HG02763 (cell line): ENCODE results near the gene DDA1.
"Not testable (repeated sequence)": the region's sequence is repeated elsewhere in the genome, so short reads cannot be mapped to it uniquely, and the experiment has no call there.

ENCODE experiments used
- ATAC-seq: cut with Tn5 transposase; IDR thresholded peaks from one replicate; pipeline ENCODE4 v1.9.1; 2021; ENCODE audit warnings: mild to moderate bottlenecking, moderate library complexity; ENCODE audit not compliant: unreplicated experiment

The DDA1 gene

DNA sequence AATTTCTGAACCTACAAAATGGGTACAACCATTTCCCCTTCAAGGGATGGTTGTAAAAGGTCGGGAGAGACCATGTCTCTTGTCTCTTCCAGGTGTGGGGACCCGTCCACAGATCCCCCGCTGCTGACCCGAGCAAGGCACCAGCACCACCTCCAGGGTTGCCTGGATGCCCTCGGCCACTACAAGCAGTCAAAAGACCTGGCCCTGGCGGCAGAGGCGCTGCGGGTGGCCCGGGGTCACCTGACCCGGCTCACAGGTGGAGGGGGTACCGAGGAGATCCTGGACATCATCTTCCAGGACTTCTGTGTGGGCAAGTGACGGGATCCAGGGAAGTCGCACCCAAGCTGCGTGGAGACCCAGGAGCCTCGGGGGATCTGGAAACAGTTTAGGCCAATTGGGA lies 32.0 kb downstream of the DDA1 start:
- ATAC-seq = no peak

DNA sequence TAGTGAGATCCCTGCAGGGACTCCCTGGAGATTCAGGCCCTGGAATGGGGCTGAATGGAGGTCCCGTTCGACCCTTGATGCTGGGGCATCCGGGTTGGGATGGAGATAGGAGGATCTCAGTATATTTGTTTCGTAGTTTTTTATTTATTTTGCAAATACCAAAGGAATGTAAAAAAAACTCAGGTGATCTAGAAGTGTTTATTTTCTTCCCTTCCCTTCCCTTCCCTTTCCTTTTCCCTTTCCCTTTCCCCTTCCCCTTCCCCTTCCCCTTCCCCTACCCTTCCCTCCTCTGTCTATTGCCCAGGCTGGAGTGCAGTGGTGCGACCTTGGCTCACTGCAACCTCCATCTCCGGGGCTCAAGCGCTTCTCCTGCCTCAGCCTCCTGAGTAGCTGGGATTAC lies 32.5 kb downstream of the DDA1 start:
- ATAC-seq = no peak

DNA sequence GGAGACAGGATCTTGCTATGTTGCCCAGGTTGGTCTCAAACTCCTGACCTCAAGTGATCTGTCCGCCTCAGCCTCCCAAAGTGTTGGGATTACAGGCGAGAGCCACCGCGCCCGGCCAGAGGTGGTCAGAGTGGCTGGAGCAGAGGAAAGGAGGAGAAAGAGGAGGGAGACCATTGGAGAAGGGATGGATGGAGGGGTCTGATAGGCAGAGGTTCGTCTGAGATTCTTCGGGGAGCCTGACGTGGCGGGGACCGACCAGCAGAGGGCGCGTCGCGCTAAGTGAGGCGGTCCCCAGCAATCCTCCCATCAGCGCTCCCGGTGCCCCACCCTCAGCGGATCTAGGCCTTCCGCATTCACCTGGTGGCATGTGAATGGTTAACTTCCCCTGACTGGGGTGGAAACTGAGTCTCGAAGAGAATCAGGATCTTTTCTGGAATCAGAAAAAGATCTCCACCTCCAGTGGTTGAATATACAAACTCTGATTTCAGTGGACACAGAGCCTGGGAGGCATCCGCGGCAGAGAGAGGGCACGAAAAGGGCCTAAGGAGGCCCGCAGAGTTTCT lies 36.8 kb downstream of the DDA1 start:
- no peak for ATAC-seq

DNA sequence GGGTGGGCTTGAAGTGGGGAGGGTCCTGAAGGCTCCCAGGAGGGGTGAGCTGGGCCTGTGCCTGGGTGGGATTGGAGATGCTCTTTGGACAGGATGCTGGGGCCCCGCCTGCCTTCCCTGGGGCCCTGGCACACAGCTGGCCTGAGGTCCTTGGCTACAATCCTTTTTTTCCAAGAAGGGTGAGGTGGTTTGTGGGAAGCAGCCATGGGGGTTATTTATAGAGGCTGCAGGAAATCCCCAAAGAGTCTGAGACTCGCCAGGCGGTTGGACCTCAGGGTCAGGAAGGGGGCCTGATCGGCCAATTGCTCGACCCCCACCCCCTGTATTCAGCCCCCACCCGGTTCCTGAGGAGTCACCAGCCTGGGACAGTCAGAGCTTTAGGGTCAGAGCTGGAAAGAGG lies 38.0 kb downstream of the DDA1 start:
- ATAC-seq = no peak

DNA sequence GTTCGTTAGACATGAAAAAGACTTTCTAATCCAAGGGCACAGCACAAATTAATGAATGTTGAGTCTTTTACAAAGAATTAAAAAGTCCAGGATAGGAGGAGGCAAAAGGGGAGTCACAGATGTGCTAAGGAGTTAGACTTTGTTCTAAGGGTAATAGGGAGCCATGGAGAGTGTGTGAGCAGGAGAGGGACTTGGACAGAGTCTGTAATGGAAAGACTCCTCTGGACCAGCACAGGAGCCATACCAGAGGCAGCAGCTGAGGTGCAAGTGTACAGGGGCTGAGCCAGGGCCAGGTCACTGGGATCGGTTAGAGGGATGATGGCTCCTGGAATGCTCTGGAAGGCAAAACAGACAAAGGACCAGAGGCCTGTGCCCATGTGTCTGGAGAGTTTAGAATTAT lies 38.5 kb downstream of the DDA1 start:
- ATAC-seq = no peak

DNA sequence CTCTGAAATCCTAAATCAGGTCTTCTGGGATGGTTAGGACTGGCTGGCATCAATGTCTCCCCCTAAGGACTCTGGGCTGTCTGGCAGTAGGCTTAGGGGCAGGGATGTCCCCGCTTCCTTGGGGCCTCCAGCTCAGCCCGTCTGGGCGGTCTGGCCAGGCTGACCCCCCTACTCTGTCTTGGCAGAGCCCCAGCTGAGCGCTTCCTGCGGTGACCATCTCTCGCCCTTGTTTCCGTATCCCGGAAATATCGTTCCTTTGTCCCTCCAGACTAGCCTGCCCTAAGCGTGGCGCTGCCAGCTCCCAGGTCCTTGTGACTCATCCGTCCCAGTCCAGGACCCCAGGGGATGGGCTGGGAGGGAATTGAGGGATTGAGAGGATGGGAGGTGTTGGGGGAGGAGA lies 39.3 kb downstream of the DDA1 start:
- no peak for ATAC-seq

DNA sequence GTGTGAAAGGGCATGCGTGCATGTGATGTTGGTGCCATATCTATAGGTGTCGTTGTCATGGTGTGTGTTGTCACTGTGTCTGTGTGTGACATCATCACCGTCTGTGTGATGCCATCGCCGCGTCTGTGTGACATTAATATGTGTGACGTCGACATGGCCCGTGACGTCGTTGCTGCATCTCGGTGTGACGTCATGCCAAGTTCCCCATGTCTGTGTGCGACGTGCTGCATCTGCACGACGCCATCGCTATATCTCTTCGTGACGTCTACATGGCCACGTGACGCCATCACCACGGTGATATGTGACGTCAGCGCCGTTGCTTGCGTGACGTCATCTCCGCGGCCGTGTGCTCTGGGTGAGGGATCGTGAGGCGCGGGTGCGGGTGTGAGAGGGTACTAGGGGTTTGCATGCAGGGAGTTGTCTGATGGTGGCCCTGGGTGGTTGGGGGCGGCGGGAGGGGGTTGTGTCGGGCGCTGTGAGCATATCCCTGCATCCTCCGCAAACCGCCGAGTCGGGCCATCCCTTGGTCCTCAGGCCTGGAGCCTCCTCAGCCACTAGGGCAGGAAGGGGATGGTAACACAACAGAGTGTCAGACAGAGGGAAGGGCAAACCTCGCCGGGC lies 42.6 kb downstream of the DDA1 start:
- no peak for ATAC-seq

DNA sequence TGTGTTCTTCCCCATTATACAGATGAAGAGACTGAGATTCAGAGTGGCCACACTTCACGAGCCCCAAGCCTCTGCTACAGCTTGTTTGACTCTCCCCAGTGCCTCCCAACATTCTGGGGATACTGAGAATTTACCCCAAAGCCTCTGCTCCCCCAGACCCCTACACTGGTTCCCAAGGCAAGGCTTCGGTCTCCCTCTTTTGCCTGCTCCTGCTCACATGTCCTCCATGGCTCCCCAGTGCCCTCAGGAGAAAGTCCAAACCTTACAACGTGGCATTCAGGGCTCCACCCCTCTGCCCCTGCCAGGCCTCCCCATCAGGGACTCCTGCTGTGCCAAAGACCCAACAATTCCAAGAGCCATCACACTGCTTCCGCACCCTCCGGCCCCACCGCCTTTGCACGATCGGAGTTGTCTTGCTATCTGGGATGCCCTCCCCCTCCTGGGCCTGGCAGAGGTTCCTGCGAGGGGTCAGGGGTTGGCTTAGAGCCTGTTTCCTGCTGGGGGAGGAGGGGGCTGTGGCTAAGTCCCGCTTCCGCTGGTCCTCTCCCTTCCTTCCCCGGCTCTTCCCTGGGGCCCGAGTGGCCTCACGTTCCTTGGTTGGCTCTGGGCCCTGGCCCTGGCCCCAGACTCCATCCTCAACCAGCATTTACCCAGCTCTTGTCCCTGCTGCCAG lies 43.4 kb downstream of the DDA1 start:
- no peak for ATAC-seq

DNA sequence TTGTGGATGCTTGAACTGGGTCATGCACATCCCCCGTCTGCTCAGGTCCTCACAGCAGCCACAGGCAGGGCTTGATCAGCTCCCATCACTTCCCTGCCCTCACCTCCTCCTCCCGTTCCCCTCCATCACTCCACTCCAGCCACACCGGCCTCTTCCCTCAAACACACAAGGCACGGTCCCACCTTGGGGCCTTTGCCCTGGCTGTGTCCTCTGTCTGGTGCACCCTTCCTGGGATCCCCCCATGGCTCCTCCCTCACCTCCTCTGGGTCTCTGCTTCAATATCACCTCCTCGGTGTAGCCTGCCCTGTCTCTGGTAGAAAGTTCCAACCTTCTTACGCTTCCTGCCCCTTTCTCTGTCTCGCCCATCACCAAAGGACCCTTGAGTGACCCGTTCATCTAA lies 44.0 kb downstream of the DDA1 start:
- ATAC-seq = no peak

DNA sequence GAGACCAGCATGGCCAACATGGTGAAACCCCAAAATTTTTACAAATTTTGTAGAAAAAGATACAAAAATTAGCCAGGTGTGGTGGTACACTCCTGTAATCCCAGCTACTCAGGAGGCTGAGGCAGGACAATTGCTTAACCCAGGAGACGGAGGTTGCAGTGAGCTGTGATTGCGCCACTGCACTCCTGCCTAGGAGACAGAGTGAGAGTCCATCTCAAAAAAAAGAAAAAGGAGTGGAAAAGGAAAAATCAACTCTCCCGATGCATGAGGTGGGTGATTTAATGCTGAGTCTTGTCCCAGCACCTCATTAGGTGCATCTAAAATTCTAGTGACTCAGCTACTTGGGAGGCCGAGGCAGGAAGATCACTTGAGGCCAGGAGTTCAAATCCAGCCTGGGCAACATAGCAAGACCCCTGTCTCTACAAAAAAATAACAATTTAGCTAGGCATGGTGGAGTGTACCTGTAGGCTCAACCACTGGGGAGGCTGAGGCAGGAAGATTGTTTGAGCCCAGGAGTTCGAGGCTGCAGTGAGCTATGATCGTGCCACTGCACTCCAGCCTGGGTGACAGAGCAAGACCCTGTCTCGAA lies 47.8 kb downstream of the DDA1 start:
- no peak for ATAC-seq

DNA sequence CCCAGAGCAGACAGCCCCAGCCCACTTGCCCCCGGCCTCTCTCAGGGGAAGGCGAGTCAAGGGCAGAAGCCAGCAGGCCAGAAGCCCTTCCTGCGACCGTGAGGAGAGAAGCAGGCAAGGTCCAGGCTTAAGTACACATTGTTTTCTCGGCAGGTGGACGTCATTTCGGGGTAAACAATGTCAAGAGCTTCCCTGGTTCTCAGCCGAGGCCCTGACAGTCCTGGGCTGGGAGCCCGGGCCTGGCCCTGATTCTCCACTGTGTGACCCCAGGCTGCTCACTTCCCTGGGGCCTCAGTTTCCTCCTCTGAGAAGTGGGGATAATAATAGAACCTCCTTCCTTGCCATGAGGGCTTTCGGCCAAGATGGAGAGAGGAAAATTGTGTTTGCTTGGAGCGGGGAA lies 48.4 kb downstream of the DDA1 start:
- no peak for ATAC-seq

DNA sequence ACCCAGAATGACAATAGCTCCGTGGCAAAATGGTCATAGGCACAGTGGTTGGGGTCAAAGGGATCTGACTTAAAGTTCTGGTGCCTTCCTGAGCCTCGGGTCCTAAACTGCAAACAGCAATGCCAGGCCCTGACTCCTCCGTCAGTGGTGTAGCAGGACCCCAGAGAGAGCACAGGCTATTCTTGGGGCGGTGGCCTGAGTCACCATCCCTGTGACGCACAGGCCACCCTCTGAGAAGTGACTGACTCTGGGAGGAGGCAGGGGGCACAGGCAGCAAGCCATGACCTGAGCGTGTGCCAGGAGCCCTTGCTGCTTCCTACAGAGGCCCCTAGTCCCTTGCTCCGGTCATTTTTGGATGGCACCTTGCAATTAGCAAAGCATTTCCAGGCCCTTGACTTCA lies 49.0 kb downstream of the DDA1 start:
- ATAC-seq = no peak

DNA sequence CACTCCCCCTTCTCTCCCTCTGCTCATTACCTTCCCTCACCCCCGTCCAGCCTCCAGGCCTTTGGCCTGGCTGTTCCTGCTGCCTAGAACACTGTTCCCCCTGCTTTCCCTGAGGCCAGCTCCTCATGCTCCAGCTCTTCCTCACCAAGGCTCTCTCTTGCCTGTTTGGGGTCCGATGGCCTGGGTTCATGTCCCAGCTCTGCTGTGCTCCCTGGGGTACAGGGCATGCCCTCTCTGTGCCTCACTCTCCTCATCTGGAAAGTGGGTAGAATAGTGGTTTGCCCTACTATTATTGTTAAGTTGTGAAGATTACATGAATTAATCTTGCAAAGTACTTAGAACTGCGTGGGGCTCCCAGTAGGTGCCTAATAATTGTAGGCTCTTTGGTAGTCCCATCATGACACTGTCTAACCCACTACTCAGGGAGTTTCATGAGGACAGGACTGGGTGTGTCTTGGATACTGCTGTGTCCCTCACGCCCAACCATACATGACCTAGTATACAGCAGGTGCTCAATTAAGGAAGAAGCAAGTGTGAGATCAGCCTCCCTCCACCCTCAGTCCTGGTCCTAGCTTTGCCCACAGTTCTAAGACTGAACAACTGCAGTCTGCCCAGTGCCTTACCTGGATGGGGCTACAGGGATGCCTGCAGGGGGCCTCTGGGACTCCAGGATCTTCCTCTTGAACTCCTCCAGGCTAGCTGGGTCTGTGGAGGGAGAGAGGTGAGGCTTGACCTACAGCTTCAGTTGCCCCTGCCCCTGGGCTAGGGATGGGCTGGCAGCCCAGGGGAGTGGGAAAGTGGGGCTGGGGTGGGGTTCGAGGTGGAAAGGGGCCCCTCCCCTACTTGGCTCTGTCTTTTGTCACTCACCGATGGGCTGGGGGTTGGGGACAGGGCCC lies 50.8 kb downstream of the DDA1 start:
- ATAC-seq = no peak

DNA sequence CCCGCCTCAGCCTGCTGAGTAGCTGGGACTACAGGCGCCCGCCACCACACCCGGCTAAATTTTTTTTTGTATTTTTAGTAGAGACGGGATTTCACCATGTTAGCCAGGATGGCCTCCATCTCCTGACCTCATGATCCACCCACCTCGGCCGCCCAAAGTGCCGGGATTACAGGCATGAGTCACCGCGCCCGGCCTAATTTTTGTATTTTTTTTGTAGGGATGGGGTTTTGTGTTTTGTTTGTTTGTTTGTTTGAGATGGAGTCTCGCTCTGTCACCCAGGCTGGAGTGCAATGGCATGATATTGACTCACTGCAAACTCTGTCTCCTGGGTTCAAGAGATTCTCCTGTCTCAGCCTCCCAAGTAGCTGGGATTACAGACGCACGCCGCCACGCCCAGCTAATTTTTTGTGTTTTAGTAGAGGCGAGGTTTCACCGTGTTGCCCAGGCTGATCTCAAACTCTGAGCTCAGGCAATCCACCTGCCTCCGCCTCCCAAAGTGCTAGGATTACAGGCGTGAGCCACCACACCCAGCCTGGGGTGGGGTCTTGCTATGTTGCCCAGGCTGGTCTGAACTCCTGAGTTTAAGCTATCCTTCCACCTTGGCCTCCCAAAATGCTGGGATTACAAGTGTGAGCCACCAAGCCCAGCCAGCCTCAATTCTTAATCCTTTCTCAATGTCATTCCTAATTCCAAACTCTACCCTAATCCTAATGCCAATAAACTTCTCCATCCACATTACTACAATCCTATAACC lies 54.7 kb downstream of the DDA1 start:
- not testable (repeated sequence) for ATAC-seq

DNA sequence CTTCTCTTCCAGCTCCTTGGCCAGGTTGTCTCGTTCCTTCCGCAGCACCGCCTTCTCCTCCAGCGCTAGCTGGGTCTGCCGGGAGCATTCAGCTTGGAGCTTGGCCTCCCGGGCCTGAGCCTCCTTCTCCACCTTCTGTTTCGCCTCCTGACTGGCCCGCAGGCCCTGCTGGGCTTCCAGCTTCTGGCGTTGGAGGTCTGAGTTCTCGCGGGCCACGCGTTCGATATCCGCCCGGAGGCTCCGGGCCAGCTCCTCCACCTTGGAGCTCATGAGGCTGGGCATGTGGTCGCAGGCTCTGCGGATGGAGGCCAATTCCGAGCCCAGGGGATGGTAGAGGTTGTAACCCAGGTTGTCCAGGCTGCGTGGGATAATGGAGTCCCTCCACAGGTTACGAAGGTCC lies 56.0 kb downstream of the DDA1 start:
- ATAC-seq = no peak

DNA sequence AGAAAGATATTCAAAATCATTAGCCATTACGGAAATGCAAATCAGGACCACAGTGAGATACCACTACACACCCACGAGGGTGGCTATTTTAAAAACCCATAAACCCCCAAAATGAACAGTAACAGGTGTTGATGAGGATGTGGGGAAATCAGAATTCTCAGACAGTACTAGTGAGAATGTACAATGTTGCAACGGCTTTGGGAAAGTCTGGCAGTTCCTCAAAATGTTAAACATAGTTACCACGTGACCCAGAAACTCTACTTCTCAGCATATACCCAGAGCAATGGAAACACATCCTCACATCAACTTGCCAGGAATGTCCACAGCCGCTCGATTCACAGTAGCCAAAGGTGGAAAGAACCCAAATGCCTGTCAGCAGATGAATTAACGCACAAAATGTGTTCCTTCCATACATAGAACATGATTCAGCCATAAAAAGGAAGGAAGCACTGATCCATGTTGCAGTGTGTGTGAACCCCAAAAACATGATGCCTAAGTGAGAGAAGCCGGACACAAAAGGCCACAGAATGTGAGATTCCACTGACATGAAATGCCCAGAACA lies 60.7 kb downstream of the DDA1 start:
- peak; percentile 83 for ATAC-seq
